ENCODE results near the gene HPSE2. TPM values are rescaled to one million over a fixed set of nuclear protein-coding genes. Genes with fewer than 3 reads are reported as not detected.

The HPSE2 gene
- total and polyA plus RNA-seq, 3 experiments from 2014 or later, result 0.07 to 1.2 TPM; not detected in 1

DNA sequence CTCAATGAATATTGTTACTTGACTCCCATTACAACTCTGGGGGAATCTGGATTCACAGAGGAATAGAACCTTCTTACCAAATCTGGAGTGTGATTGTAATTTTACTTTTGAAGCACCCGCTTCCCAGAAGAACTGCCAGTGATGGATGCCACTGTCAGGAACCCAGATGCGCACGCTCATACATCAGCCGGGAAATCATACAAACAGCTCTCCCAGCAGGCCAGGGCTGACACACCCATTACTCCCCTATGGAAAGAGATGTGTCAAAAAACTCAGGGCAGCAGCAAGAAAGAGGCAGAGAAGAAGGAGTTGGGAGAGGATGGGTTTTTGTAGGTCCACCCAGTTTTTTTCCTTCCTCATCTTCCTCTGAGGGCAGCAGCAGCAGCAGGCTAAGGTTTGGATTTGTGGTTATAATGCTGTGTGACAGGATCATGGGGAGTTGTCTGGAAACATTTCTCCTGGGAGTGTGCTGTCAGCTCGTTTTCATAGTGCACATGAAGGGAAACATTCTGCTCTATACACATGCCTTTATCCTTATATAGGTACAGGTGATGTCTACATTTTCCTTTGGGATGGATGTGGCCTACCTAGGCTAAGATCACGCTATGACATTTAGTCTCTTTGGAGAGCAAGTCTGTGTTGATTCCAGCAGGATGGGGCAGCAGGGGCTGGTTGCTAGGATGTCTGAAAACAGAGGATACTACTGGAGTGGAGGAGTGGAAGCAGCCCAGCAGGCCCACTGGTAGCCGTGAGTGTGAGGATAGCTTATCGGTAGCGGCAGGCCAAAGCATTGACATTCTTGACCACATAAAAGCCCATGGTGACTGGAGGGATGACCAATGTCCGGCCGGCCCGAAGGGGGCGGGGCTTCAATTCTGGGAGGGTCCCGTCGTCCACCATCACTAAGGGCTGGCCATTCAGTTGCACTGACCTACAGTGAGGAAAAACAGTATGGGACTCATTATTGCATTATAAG lies 776.6 kb downstream of the HPSE2 start:
- Mint-ChIP-seq H3K36me3 (peaks cover 0 to 4% (median 0%) of the 10 kb centered on the region in 3 donors), H3K27me3 (peaks cover 10 to 23% of the 10 kb centered on the region in 2 donors), H3K4me3 (no peak overlapping the region), H3K27ac (no peak overlapping the region), H3K9me3 (no peaks in the 10 kb centered on the region), H3K4me1 (no peaks in the 10 kb centered on the region)
- H3K4me3 ChIP-seq (ENCODE audit: low read length), result no peak overlapping the region
- no peaks in the 10 kb centered on the region for H3K36me3 ChIP-seq (ENCODE audit: insufficient read depth, low read length)
- DNase-seq, result no peak
- H3K9me3 ChIP-seq (ENCODE audit: low read length), result no peaks in the 10 kb centered on the region
- H3K27ac ChIP-seq (ENCODE audit: low read depth, low read length), result no peak overlapping the region
- POLR2A ChIA-PET, result no interaction called here
- H3K27me3 ChIP-seq (ENCODE audit: insufficient read depth, low read length, poor library complexity, severe bottlenecking), result no peaks in the 10 kb centered on the region
- CTCF ChIA-PET, result interaction anchor here (2.3 kb wide), 1 partner anchor 9 kb away, joined by 12 read pairs; no protein-coding TSS in a partner anchor
- no peaks in the 10 kb centered on the region for H3K4me1 ChIP-seq (ENCODE audit: insufficient read depth, low read length)

DNA sequence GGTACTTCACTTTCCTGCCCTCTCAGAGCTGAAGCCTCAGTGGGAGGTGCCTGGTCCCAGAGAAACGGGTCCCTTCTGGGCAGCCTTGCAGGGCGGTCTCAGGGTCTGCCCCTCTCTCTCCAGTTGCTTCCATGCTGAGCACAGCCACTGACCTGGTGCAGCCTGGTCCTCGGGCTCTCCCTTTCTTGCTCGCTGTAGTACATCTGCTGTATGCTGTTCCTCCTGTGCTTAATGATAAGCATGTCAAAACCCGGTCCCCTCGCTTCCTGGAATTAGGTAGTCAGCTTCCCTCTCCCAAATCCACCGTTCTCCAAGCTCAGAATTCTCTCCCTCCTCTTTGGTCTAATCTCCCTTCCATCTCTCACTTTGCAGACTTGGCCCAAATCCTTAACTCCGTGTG lies 777.9 kb downstream of the HPSE2 start:
- DNase-seq, result no peak
- H3K4me3 ChIP-seq (ENCODE audit: low read length), result no peak overlapping the region
- H3K36me3 Mint-ChIP-seq, result peaks cover 0 to 4% (median 0%) of the 10 kb centered on the region in 3 donors
- no peak overlapping the region for H3K27ac ChIP-seq (ENCODE audit: low read depth, low read length)
- peaks cover 10 to 30% of the 10 kb centered on the region in 2 donors for H3K27me3 Mint-ChIP-seq
- CTCF ChIA-PET, result interaction anchor here (2.3 kb wide), 1 partner anchor 10 kb away, joined by 12 read pairs; no protein-coding TSS in a partner anchor
- no peak overlapping the region for H3K4me3 Mint-ChIP-seq
- peaks cover 3% of the 10 kb centered on the region for H3K27me3 ChIP-seq (ENCODE audit: insufficient read depth, low read length, poor library complexity, severe bottlenecking)
- no peaks in the 10 kb centered on the region for H3K9me3 ChIP-seq (ENCODE audit: low read length)
- H3K27ac Mint-ChIP-seq, result no peak overlapping the region
- H3K9me3 Mint-ChIP-seq, result no peaks in the 10 kb centered on the region
- POLR2A ChIA-PET, result no interaction called here
- H3K4me1 ChIP-seq (ENCODE audit: insufficient read depth, low read length), result no peaks in the 10 kb centered on the region
- no peaks in the 10 kb centered on the region for H3K36me3 ChIP-seq (ENCODE audit: insufficient read depth, low read length)
- no peaks in the 10 kb centered on the region for H3K4me1 Mint-ChIP-seq

- Mint-ChIP-seq H3K36me3 (no peaks in the 10 kb centered on the region), H3K4me1 (no peaks in the 10 kb centered on the region), H3K27ac (no peak overlapping the region), H3K4me3 (no peak overlapping the region), H3K27me3 (peaks cover 10 to 37% of the 10 kb centered on the region in 2 donors), H3K9me3 (no peaks in the 10 kb centered on the region)
- no peak overlapping the region for H3K4me3 ChIP-seq (ENCODE audit: low read length)
- H3K9me3 ChIP-seq (ENCODE audit: low read length), result no peaks in the 10 kb centered on the region
- no peaks in the 10 kb centered on the region for H3K4me1 ChIP-seq (ENCODE audit: insufficient read depth, low read length)
- no peaks in the 10 kb centered on the region for H3K36me3 ChIP-seq (ENCODE audit: insufficient read depth, low read length)
- H3K27ac ChIP-seq (ENCODE audit: low read depth, low read length), result no peak overlapping the region
- no peak for DNase-seq
- ChIA-PET CTCF (interaction anchor here (2.3 kb wide), 1 partner anchor 11 kb away, joined by 12 read pairs; no protein-coding TSS in a partner anchor), POLR2A (no interaction called here)
- H3K27me3 ChIP-seq (ENCODE audit: insufficient read depth, low read length, poor library complexity, severe bottlenecking), result peaks cover 3% of the 10 kb centered on the region
These were observed 778.8 kb downstream of the HPSE2 start for GRCh38 chr10:98456686-98457482.

DNA sequence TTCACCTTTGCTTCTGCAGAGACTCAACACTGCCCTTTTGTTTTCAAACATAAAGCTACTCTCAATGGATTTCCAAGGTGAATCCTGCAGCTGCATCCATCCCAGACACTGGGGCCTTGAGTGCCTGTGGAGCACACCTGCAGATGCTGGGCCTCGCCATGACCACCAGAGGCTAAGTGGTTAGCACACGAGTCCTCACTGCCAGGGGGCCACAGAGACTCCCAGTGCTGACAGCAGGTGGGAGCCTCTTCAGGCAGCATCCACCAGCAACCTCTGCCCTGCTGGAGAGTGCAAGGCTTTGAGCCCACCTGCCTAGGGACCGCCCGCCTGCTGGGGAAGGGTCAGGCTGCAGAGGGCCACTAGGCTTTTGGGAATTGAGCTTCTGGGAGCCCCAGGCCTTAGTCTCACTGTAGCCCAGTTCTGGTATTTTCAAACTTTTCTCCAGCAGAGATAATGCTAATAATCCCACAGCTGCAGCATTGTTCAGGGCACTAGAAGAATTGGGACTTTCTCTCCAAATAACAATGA lies 779.5 kb downstream of the HPSE2 start:
- no peak for DNase-seq
- H3K4me1 ChIP-seq (ENCODE audit: insufficient read depth, low read length), result no peaks in the 10 kb centered on the region
- Mint-ChIP-seq H3K27me3 (peaks cover 10 to 40% of the 10 kb centered on the region in 2 donors), H3K9me3 (no peaks in the 10 kb centered on the region), H3K36me3 (no peaks in the 10 kb centered on the region), H3K4me1 (no peaks in the 10 kb centered on the region), H3K4me3 (no peak overlapping the region), H3K27ac (no peak overlapping the region)
- no peaks in the 10 kb centered on the region for H3K36me3 ChIP-seq (ENCODE audit: insufficient read depth, low read length)
- peaks cover 3% of the 10 kb centered on the region for H3K27me3 ChIP-seq (ENCODE audit: insufficient read depth, low read length, poor library complexity, severe bottlenecking)
- CTCF ChIA-PET, result interaction anchor here (0.7 to 0.8 kb wide), 2 partner anchors 10 to 11 kb away, joined by 3 to 4 read pairs; no protein-coding TSS in a partner anchor
- no peaks in the 10 kb centered on the region for H3K9me3 ChIP-seq (ENCODE audit: low read length)
- POLR2A ChIA-PET, result no interaction called here
- H3K4me3 ChIP-seq (ENCODE audit: low read length), result no peak overlapping the region
- H3K27ac ChIP-seq (ENCODE audit: low read depth, low read length), result no peak overlapping the region

GRCh38 chr10:98453729-98454128 lies 781.9 kb downstream of the HPSE2 start:
- no peaks in the 10 kb centered on the region for H3K4me1 ChIP-seq (ENCODE audit: insufficient read depth, low read length)
- H3K9me3 Mint-ChIP-seq, result no peaks in the 10 kb centered on the region
- CTCF ChIA-PET, result no interaction called here
- H3K27me3 ChIP-seq (ENCODE audit: insufficient read depth, low read length, poor library complexity, severe bottlenecking), result peaks cover 6% of the 10 kb centered on the region
- H3K36me3 Mint-ChIP-seq, result no peaks in the 10 kb centered on the region
- H3K4me3 Mint-ChIP-seq, result no peak overlapping the region
- H3K9me3 ChIP-seq (ENCODE audit: low read length), result no peaks in the 10 kb centered on the region
- H3K4me1 Mint-ChIP-seq, result peaks cover 0 to 1% (median 0%) of the 10 kb centered on the region in 3 donors
- H3K27ac ChIP-seq (ENCODE audit: low read depth, low read length), result no peak overlapping the region
- no peak overlapping the region for H3K4me3 ChIP-seq (ENCODE audit: low read length)
- no peak for DNase-seq
- H3K27me3 Mint-ChIP-seq, result peaks cover 8 to 41% of the 10 kb centered on the region in 2 donors
- POLR2A ChIA-PET, result no interaction called here
- no peak overlapping the region for H3K27ac Mint-ChIP-seq
- H3K36me3 ChIP-seq (ENCODE audit: insufficient read depth, low read length), result no peaks in the 10 kb centered on the region

GRCh38 chr10:98450618-98451017 lies 785.0 kb downstream of the HPSE2 start:
- no peaks in the 10 kb centered on the region for H3K36me3 ChIP-seq (ENCODE audit: insufficient read depth, low read length)
- H3K9me3 ChIP-seq (ENCODE audit: low read length), result no peaks in the 10 kb centered on the region
- H3K27me3 Mint-ChIP-seq, result peaks cover 4 to 30% of the 10 kb centered on the region in 2 donors
- no peak overlapping the region for H3K27ac ChIP-seq (ENCODE audit: low read depth, low read length)
- H3K4me1 ChIP-seq (ENCODE audit: insufficient read depth, low read length), result peaks cover 9% of the 10 kb centered on the region
- peaks cover 15 to 16% (median 15%) of the 10 kb centered on the region in 3 donors for H3K4me1 Mint-ChIP-seq
- H3K4me3 Mint-ChIP-seq, result peak overlapping the region in 1 of 7 donors; percentile 66
- CTCF ChIA-PET, result no interaction called here
- peaks cover 0 to 6% (median 0%) of the 10 kb centered on the region in 3 donors for H3K36me3 Mint-ChIP-seq
- no peaks in the 10 kb centered on the region for H3K9me3 Mint-ChIP-seq
- H3K4me3 ChIP-seq (ENCODE audit: low read length), result no peak overlapping the region
- H3K27me3 ChIP-seq (ENCODE audit: insufficient read depth, low read length, poor library complexity, severe bottlenecking), result peaks cover 6% of the 10 kb centered on the region
- DNase-seq, result no peak
- POLR2A ChIA-PET, result no interaction called here
- H3K27ac Mint-ChIP-seq, result no peak overlapping the region

GRCh38 chr10:98449287-98449686 lies 786.4 kb downstream of the HPSE2 start:
- H3K4me1 Mint-ChIP-seq, result peaks cover 28 to 29% (median 28%) of the 10 kb centered on the region in 3 donors
- H3K27me3 Mint-ChIP-seq, result peaks cover 3 to 30% of the 10 kb centered on the region in 2 donors
- peak overlapping the region in 1 of 7 donors; percentile 48 for H3K4me3 Mint-ChIP-seq
- H3K4me3 ChIP-seq (ENCODE audit: low read length), result no peak overlapping the region
- no peaks in the 10 kb centered on the region for H3K9me3 ChIP-seq (ENCODE audit: low read length)
- no peak overlapping the region for H3K27ac ChIP-seq (ENCODE audit: low read depth, low read length)
- peaks cover 5% of the 10 kb centered on the region for H3K36me3 ChIP-seq (ENCODE audit: insufficient read depth, low read length)
- peaks cover 0 to 17% (median 4%) of the 10 kb centered on the region in 3 donors for H3K36me3 Mint-ChIP-seq
- CTCF ChIA-PET, result no interaction called here
- H3K9me3 Mint-ChIP-seq, result no peaks in the 10 kb centered on the region
- POLR2A ChIA-PET, result no interaction called here
- DNase-seq, result no peak
- H3K4me1 ChIP-seq (ENCODE audit: insufficient read depth, low read length), result peaks cover 19% of the 10 kb centered on the region
- H3K27ac Mint-ChIP-seq, result no peak overlapping the region
- peaks cover 6% of the 10 kb centered on the region for H3K27me3 ChIP-seq (ENCODE audit: insufficient read depth, low read length, poor library complexity, severe bottlenecking)
